ENCODE measurements around the gene ALLC. TPM values are rescaled to one million over a fixed set of nuclear protein-coding genes. Genes with fewer than 3 reads are reported as not detected.

ALLC gene
- total and polyA plus RNA-seq, 3 donors from 2014 or later: 8.1 to 35.1 (median 18.5) TPM

DNA sequence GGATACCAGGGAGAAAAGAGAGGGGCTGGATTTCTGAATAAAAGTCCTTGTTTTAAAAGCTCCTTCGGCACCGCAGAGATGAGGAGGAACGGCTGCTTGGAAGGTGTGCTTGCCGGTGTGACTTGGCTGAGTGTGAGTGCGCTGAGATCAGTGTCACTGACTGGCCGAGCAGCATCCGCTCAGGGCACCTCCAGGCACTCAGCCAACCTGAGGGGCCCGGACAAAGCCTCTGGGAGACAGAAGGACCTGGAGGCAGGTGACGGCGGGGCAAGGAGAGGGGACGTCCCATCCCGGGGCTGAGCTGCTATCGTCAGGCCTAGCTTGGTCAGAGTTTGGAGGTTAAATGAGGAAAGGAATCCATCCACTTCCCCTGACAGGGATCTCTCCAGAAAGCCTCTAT lies 16.8 kb upstream of the ALLC start:
- no peaks in the 10 kb centered on the region for H3K9me3 ChIP-seq
- no peaks in the 10 kb centered on the region for H3K36me3 ChIP-seq (ENCODE audit: low read depth, missing control alignments)
- intact Hi-C loops (cut with DNase I; ENCODE audit: low total_unique reads): no loop called here
- WGBS, 2 donors: 94 to 95% methylated on average over 11 to 13 of the region's 13 CpGs
- H3K4me3 ChIP-seq: no peak overlapping the region
- H3K4me1 ChIP-seq: no peaks in the 10 kb centered on the region
- TF ChIP-seq POLR2A (IDR thresholded peaks at IDR 0.05): no peak
- no peaks in the 10 kb centered on the region for H3K27me3 ChIP-seq
- no peak overlapping the region for H3K27ac ChIP-seq
- DNase-seq: peak; percentile 8

DNA sequence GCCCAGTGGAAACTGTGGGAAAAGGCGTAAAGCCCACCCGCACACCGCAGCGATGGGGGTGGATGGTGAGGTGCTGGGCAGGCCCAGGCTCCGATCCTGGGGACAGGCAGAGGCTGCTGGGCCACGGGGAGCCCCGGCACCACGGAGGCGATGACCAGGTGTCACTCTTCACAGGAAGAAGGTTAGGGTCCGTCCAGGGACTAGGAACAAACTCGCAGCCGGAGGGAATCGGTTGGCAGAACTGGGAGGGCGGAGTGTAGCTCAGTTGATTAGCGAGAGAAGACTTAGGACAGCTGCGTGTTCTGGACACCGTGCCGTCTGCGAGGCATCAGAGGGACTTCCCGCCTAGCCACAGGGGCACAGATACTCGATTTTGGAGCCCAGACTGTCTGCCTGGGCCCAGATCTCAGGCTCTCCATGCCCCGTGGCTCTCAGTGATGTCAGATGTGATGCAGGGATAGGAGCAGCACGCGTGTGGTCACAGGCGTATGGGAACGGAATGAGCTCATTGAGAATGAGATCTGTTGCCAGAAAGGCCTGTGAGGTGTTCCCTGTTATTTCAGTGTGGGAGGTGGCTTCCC lies 16.1 kb upstream of the ALLC start:
- 90 to 94% methylated on average over 25 to 26 of the region's 26 CpGs for WGBS, 2 donors
- intact Hi-C loops (cut with DNase I; ENCODE audit: low total_unique reads): no loop called here

DNA sequence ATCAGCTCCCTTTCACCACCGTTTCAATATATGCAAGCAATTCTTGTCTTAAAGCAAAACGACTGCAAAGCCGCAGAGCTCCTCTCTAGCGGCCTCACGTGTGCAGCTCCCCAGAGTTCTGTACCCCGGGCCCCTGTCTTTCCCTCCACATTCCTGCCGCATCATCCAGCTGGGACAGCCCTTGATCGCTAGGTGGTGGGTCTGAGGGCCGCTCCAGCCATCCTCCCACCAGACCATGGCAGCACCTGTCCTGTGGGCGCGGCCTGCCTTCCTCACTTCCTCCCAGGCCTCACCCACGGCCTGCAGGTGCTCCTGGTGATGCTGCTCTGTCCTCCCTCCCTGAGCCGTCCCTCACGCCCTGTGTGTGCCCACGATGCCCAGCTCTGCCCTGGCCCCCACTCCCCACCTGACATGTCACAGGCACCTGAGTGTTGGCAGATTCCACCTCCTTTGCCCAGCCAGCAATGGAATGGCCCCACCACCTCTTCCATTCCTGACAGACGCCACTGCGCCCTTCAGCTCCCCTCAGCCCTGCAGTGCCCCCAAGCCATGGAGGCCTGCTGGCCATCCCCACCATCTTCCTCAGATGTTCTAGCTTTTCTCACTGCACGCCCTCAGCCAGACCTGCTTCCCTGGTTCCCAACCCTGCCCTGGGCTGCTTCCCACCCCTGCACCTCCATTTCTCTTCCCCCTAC lies 15.3 kb upstream of the ALLC start:
- 89 to 90% methylated on average over 18 of the region's 18 CpGs for WGBS, 2 donors
- peak; percentile 3 for DNase-seq
- Histone ChIP-seq H3K27me3 (no peaks in the 10 kb centered on the region), H3K27ac (no peak overlapping the region), H3K9me3 (no peaks in the 10 kb centered on the region), H3K36me3 (ENCODE audit: low read depth, missing control alignments) (no peaks in the 10 kb centered on the region), H3K4me3 (no peak overlapping the region), H3K4me1 (no peaks in the 10 kb centered on the region)
- no peak for TF ChIP-seq POLR2A (IDR thresholded peaks at IDR 0.05)
- no peak for TF ChIP-seq CTCF (IDR thresholded peaks at IDR 0.05)
- intact Hi-C loops (cut with DNase I; ENCODE audit: low total_unique reads): no loop called here

More for the DNA sequence above, 16.1 kb upstream of the ALLC start:
- DNase-seq: peak; percentile 7
- H3K27ac ChIP-seq: no peak overlapping the region
- no peaks in the 10 kb centered on the region for H3K9me3 ChIP-seq
- no peak overlapping the region for H3K4me3 ChIP-seq
- H3K4me1 ChIP-seq: no peaks in the 10 kb centered on the region
- no peaks in the 10 kb centered on the region for H3K27me3 ChIP-seq
- TF ChIP-seq CTCF (IDR thresholded peaks at IDR 0.05) (no peak), POLR2A (IDR thresholded peaks at IDR 0.05) (no peak)
- H3K36me3 ChIP-seq (ENCODE audit: low read depth, missing control alignments): no peaks in the 10 kb centered on the region

- intact Hi-C loops (cut with DNase I; ENCODE audit: low total_unique reads): no loop called here
Measured at GRCh38 chr2:3643371-3644245, 14.4 kb upstream of the ALLC start.

More at GRCh38 chr2:3643371-3644245, 14.4 kb upstream of the ALLC start:
- Histone ChIP-seq H3K27me3 (no peaks in the 10 kb centered on the region), H3K4me1 (no peaks in the 10 kb centered on the region), H3K27ac (no peak overlapping the region), H3K9me3 (no peaks in the 10 kb centered on the region), H3K36me3 (ENCODE audit: low read depth, missing control alignments) (no peaks in the 10 kb centered on the region), H3K4me3 (no peak overlapping the region)
- TF ChIP-seq CTCF (IDR thresholded peaks at IDR 0.05) (no peak), POLR2A (IDR thresholded peaks at IDR 0.05) (no peak)
- DNase-seq: no peak
- 87 to 91% methylated on average over 44 to 48 of the region's 48 CpGs for WGBS, 2 donors

All from testis (tissue), 3 donors.